Endometrial microvascular endothelial cells (primary cell): ENCODE results near the gene PRKD1. TPM values are rescaled to one million over a fixed set of nuclear protein-coding genes. Genes with fewer than 3 reads are reported as not detected.
"Not testable (repeated sequence)": the region's sequence is repeated elsewhere in the genome, so short reads cannot be mapped to it uniquely, and the experiment has no call there.

Experiments used
- in situ Hi-C: cut with HindIII; loops from 2 replicates; pipeline ENCODE4 v1.10.0; 2017; ENCODE audit warnings: low sequenced_read_pairs, low pct_unique_long_range_greater_than_20kb; ENCODE audit errors: inconsistent ontology term
- total RNA-seq: library from RNA; depleted of rRNA; stranded (reverse); fragments of >200 nt; gene quantifications from one replicate; pipeline ENCODE4 v1.2.3, GENCODE V29; 2015; ENCODE audit errors: inconsistent ontology term

PRKD1 gene
- total RNA-seq, 1 donor from 2014 or later: 6.1 TPM

GRCh38 chr14:29806124-29806517, 121.5 kb downstream of the PRKD1 start:
- in situ Hi-C loops: no loop called here

- in situ Hi-C loops: no loop called here
These were observed 122.1 kb downstream of the PRKD1 start for GRCh38 chr14:29805415-29806123.

GRCh38 chr14:29804481-29805266, 123.0 kb downstream of the PRKD1 start:
- in situ Hi-C loops: no loop called here

DNA sequence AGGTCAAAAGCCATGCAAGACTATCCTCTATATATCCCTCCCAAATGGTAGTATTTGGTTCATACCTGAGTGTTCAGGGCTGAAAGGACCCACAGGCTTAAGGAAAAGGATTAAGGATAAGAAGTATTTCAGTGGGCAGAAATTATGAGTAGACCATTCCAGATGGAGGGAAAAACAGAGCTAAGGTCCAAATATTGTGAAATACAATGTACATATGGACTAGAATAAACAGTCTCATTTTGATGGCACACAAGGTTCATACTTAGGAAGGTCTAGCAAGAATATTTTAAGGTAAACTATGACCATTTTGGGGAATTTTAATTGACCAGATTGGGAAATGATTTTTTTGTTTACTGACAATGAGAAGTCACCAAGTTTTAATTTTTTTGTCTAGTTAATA, 124.6 kb downstream of the PRKD1 start:
- in situ Hi-C loops: no loop called here

- in situ Hi-C loops: no loop called here
These were observed 125.4 kb downstream of the PRKD1 start for GRCh38 chr14:29802211-29802610.

GRCh38 chr14:29800961-29801360, 126.7 kb downstream of the PRKD1 start:
- in situ Hi-C loops: no loop called here

DNA sequence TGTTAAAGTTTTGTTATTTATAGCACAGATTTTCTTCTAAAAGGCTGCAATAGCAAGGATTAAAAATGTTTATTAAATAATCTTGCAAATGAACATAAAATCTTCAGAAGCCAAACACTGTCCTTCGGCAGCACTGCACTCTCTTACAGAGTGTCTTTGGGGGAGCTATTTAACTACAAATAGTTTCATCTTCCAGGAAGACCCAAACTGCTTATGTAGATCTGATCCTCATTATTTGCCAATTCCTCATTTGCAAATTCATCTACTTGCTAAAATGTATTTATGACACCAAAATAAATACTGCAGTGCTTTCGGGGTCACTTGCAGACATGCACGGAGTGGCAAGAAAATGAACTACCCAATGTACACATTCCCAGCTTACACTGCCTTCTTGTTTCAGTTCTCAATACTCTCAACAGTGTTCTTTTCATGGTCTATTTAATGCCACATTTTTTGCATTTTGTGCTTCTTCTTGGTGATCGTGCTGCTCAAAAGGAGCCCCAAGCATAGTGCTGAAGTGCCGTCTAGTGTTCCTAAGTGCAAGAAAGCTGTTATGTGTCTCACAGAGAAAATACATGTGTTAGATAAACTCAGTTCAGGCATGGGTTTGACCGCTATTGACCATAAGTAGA, 128.1 kb downstream of the PRKD1 start:
- in situ Hi-C loops: no loop called here

GRCh38 chr14:29798811-29799210, 128.8 kb downstream of the PRKD1 start:
- in situ Hi-C loops: no loop called here

GRCh38 chr14:29798108-29798663, 129.5 kb downstream of the PRKD1 start:
- in situ Hi-C loops: no loop called here

DNA sequence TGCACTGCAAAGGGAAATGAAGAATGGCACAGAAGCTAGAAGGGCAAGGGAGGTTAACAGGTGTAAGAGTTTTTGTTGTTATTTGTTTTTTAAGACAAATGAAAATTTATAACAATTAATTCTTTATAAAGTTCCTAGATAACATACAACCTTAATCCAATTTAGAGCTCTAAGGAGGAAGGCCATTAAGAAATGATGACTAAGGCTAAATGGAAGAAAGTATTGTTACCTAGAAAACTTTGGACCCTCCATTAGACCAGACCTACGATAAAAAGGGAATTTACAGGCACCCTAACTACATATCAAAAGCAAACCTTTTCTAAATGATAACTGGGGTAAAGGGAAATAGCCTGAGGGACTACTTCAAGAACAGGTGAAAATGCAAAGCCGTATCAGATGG, 130.8 kb downstream of the PRKD1 start:
- in situ Hi-C loops: no loop called here

GRCh38 chr14:29789475-29789874, 138.2 kb downstream of the PRKD1 start:
- in situ Hi-C loops: no loop called here

GRCh38 chr14:29788093-29788492, 139.6 kb downstream of the PRKD1 start:
- in situ Hi-C loops: no loop called here

GRCh38 chr14:29783556-29783955, 144.1 kb downstream of the PRKD1 start:
- in situ Hi-C loops: no loop called here

GRCh38 chr14:29782041-29782440, 145.6 kb downstream of the PRKD1 start:
- in situ Hi-C loops: no loop called here

DNA sequence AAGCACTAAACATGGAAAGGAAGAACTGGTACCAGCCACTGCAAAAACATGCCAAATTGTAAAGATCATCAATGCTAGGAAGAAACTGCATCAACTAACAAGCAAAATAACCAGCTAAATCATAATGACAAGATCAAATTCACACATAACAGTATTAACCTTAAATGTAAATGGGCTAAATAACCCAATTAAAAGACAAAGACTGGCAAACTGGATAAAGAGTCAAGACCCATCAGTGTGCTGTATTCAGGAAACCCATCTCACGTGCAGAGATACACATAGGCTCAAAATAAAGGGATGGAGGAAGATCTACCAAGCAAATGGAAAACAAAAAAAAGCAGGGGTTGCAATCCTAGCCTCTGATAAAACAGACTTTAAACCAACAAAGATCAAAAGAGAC, 150.5 kb downstream of the PRKD1 start:
- in situ Hi-C loops: not testable (repeated sequence)

GRCh38 chr14:29773990-29774389, 153.7 kb downstream of the PRKD1 start:
- in situ Hi-C loops: no loop called here

DNA sequence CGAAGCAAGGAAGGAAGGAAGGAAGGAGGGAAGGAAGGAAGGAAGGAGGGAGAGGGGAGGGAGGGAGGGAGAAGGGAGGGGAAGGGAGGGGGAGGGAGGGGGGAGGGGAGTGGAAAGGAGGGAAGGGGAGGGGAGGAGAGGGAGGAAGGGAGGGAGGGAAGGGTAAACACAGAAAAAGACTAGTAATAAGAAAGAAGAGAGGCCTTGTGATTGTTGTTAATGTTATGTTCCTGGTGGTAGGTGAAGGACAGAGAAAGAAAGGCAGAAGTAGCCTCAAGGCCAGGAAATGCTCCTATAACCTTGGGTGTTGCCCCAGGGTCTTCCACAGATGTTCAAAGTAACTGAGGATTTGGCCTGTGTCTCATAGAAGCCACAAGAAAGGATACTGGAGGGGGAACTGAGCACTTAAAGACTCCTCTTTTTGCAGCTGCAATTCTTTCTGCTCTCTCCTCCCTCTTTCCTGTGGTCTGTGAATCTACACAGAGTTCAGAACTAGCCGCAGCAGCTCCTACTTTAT, 164.2 kb downstream of the PRKD1 start:
- in situ Hi-C loops: no loop called here

- in situ Hi-C loops: no loop called here
These were observed 167.9 kb downstream of the PRKD1 start for GRCh38 chr14:29759521-29760340.
